ENCODE measurements around the gene R3HDM4. TPM values are rescaled to one million over a fixed set of nuclear protein-coding genes. Genes with fewer than 3 reads are reported as not detected.

Gene R3HDM4
- total and polyA plus RNA-seq, 2 donors (not counting 3 experiments of a cell fraction or from before 2014, with no cell fraction given) = 51.8 to 53.9 TPM

- dilution Hi-C loops (cut with MboI; ENCODE audit: extremely low pct_ligation_motif_present, low sequenced_read_pairs) = no loop called here
- Histone ChIP-seq H3K9me1 (replicated peaks; ENCODE audit: control insufficient read depth, extremely low read depth, insufficient read depth, low read length) (no peaks in the 10 kb centered on the region), H3K27ac (ENCODE audit: insufficient read depth, low read depth, low read length) (peak within 1 kb of the TSS; percentile 86), H3K79me2 (ENCODE audit: control insufficient read depth, insufficient read depth, low read length) (no peaks in the 10 kb centered on the region), H4K20me1 (replicated peaks; ENCODE audit: control insufficient read depth, extremely low read depth, insufficient read depth, low read length) (no peaks in the 10 kb centered on the region), H3K4me2 (ENCODE audit: insufficient read depth, low read length) (peak within 1 kb of the TSS; percentile 70), H3K9me3 (replicated peaks; ENCODE audit: control insufficient read depth, insufficient read depth, low read length) (no peaks in the 10 kb centered on the region), H3K9ac (replicated peaks; ENCODE audit: extremely low read depth, insufficient read depth, low read length) (peak within 1 kb of the TSS; percentile 77), H3K4me1 (ENCODE audit: control insufficient read depth, extremely low read depth, insufficient read depth, low read length) (peaks cover 6% of the 10 kb centered on the region), H3K36me3 (ENCODE audit: control insufficient read depth in 2 of 2, extremely low read depth in 1 of 2, insufficient read depth in 2 of 2, low read length in 2 of 2) (no peaks in the 10 kb centered on the region), H3K27me3 (ENCODE audit: control insufficient read depth in 2 of 2, insufficient read depth in 2 of 2, low read length in 2 of 2) (peaks cover 1% of the 10 kb centered on the region in 2 experiments), H3K4me3 (replicated peaks in 1 of 3; ENCODE audit: insufficient read depth in 1 of 3, low read depth in 1 of 3, low read length in 3 of 3) (peak within 1 kb of the TSS; percentile 69 to 95 (median 85)), H2AFZ (ENCODE audit: low read depth, low read length) (peak within 1 kb of the TSS; percentile 95)
- ChIA-PET POLR2A (no interaction called here), CTCF (interaction anchor here (1.3 to 3.4 kb wide), 2 partner anchors 56 to 59 kb away, joined by 5 to 46 read pairs; partner anchors contain the start of gene WDR18)
- TF ChIP-seq POLR2A (IDR thresholded peaks at IDR 0.05; ENCODE audit: low read depth, low read length) = no peak
- TF ChIP-seq POLR2AphosphoS5 (IDR thresholded peaks at IDR 0.05; ENCODE audit: insufficient read depth, low read depth, low read length) = no peak
- TF ChIP-seq JUN (IDR thresholded peaks at IDR 0.05; ENCODE audit: borderline replicate concordance, insufficient read depth, insufficient read length, low read depth) = no peak
- no peak for TF ChIP-seq MYC (IDR thresholded peaks at IDR 0.05; ENCODE audit: low read depth, low read length)
- no peak for TF ChIP-seq EZH2 (IDR thresholded peaks at IDR 0.05; ENCODE audit: borderline replicate concordance, low read depth, low read length, severe bottlenecking)
- no peak for TF ChIP-seq GATA2 (IDR thresholded peaks at IDR 0.05; ENCODE audit: insufficient read depth, insufficient read length, low read depth, low read length)
- TF ChIP-seq, protein P1, sequence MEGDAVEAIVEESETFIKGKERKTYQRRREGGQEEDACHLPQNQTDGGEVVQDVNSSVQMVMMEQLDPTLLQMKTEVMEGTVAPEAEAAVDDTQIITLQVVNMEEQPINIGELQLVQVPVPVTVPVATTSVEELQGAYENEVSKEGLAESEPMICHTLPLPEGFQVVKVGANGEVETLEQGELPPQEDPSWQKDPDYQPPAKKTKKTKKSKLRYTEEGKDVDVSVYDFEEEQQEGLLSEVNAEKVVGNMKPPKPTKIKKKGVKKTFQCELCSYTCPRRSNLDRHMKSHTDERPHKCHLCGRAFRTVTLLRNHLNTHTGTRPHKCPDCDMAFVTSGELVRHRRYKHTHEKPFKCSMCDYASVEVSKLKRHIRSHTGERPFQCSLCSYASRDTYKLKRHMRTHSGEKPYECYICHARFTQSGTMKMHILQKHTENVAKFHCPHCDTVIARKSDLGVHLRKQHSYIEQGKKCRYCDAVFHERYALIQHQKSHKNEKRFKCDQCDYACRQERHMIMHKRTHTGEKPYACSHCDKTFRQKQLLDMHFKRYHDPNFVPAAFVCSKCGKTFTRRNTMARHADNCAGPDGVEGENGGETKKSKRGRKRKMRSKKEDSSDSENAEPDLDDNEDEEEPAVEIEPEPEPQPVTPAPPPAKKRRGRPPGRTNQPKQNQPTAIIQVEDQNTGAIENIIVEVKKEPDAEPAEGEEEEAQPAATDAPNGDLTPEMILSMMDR (IDR thresholded peaks at IDR 0.05; ENCODE audit: extremely low read depth in 1 of 2, insufficient read depth in 1 of 2, low read depth in 1 of 2, low read length in 2 of 2) = no peak
- TF ChIP-seq, protein P2, sequence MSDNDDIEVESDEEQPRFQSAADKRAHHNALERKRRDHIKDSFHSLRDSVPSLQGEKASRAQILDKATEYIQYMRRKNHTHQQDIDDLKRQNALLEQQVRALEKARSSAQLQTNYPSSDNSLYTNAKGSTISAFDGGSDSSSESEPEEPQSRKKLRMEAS (IDR thresholded peaks at IDR 0.05; ENCODE audit: insufficient read depth, insufficient read length) = no peak
- no peak for TF ChIP-seq FOS (IDR thresholded peaks at IDR 0.05; ENCODE audit: borderline replicate concordance, insufficient read depth, low read length)
- FAIRE-seq (peak; percentile 37), DNase-seq (ENCODE audit: low read depth, low spot score) (peak; percentile 79)
- intact Hi-C loops (cut with micrococcal nuclease) = loop anchor here (1.0 kb wide), 1 partner anchor 57 kb away; no protein-coding TSS in a partner anchor
- no TSS peak for BruUV-seq (replicated peaks)
Measured at GRCh38 chr19:925526-926322, 12.7 kb upstream of the R3HDM4 start, which contains the start of gene ARID3A. ARID3A (plus strand) TSS chr19:926035; CDS start chr19:929529, 3,494 bp downstream.

All from endothelial cell of umbilical vein (primary cell).